Measurements from ENCODE around the gene ZBTB7B.

DNA sequence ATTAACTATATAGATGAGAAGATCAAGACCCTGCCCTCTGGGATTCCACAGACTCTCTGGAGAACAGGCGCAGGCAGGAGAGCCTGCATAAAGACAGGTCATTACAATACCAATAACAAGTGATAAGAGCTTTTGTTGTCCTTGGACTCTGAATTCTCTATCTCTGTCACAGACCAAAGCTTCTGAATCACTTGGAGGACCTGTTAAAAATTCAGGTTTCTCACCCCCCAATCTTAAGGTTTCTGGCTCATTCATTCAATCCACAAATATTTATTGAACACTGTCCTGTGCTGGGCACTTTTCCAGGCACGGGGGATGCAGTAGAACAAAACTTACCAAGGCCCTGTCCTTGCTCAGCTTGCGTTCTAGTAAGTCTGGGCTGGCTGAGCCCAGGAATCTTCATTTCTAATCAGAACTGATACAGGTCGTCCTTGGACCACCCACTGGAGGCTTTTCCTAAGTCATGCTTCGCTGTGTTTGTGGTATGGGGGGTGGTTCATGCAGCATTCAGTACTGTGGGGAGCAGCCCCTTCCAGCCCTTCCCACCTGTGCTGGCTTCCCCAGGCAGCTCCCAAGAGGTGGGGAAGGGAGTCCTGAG lies 62.3 kb downstream of the ZBTB7B start:
- TF ChIP-seq POLR2A (IDR thresholded peaks at IDR 0.05) = no peak
- TF ChIP-seq CTCF (IDR thresholded peaks at IDR 0.05) = no peak
